ENCODE measurements around the gene TMEM123. TPM values are rescaled to one million over a fixed set of nuclear protein-coding genes. Genes with fewer than 3 reads are reported as not detected.

The TMEM123 gene
- total RNA-seq: 156 TPM

- no peaks in the 10 kb centered on the region for H3K27me3 ChIP-seq
- peak within 1 kb of the TSS; percentile 91 for H3K27ac ChIP-seq
- intact Hi-C loops (cut with DNase I): loop anchor here (5.0 kb wide), 1 partner anchor 105 kb away; the partner anchor contains the start of gene BIRC2
- H3K36me3 ChIP-seq: no peaks in the 10 kb centered on the region
- TF ChIP-seq POLR2AphosphoS5 (IDR thresholded peaks at IDR 0.05; ENCODE audit: insufficient read depth in 1 of 2, low read depth in 1 of 2): peak in 1 of 2 donors; percentile 76
- no peak for TF ChIP-seq CTCF (IDR thresholded peaks at IDR 0.05)
- TF ChIP-seq POLR2A (IDR thresholded peaks at IDR 0.05): peak in 1 of 2 donors; percentile 64
- DNase-seq (ENCODE audit: extremely low spot score in 2 of 2): no peak
- H3K9me3 ChIP-seq: no peaks in the 10 kb centered on the region
- peak within 1 kb of the TSS; percentile 94 for H3K4me3 ChIP-seq
- peaks cover 61% of the 10 kb centered on the region for H3K4me1 ChIP-seq
Measured at GRCh38 chr11:102452461-102453301, at the start of gene TMEM123. Gene TMEM123, minus strand, starts transcription at chr11:102452765. Its CDS starts 142 bp downstream, at chr11:102452623.

GRCh38 chr11:102500829-102501228 is 48.3 kb upstream of the TMEM123 start:
- H3K27ac ChIP-seq: no peak overlapping the region
- intact Hi-C loops (cut with DNase I): no loop called here
- TF ChIP-seq CTCF (IDR thresholded peaks at IDR 0.05) (no peak), POLR2AphosphoS5 (IDR thresholded peaks at IDR 0.05; ENCODE audit: insufficient read depth in 1 of 2, low read depth in 1 of 2) (no peak), POLR2A (IDR thresholded peaks at IDR 0.05) (no peak)
- no peak overlapping the region for H3K4me3 ChIP-seq
- no peaks in the 10 kb centered on the region for H3K27me3 ChIP-seq
- H3K9me3 ChIP-seq: no peaks in the 10 kb centered on the region
- no peak for DNase-seq (ENCODE audit: extremely low spot score in 2 of 2)
- H3K36me3 ChIP-seq: no peaks in the 10 kb centered on the region
- no peaks in the 10 kb centered on the region for H3K4me1 ChIP-seq

- Histone ChIP-seq H3K9me3 (no peaks in the 10 kb centered on the region), H3K4me1 (no peaks in the 10 kb centered on the region), H3K27me3 (no peaks in the 10 kb centered on the region), H3K36me3 (no peaks in the 10 kb centered on the region), H3K27ac (no peak overlapping the region), H3K4me3 (no peak overlapping the region)
- TF ChIP-seq POLR2AphosphoS5 (IDR thresholded peaks at IDR 0.05; ENCODE audit: insufficient read depth in 1 of 2, low read depth in 1 of 2) (no peak), CTCF (IDR thresholded peaks at IDR 0.05) (no peak), POLR2A (IDR thresholded peaks at IDR 0.05) (no peak)
- intact Hi-C loops (cut with DNase I): loop anchor here (5.0 kb wide), 1 partner anchor 158 kb away; no protein-coding TSS in a partner anchor
- DNase-seq (ENCODE audit: extremely low spot score in 2 of 2): no peak
Measured at GRCh38 chr11:102499931-102500330, 47.4 kb upstream of the TMEM123 start.

GRCh38 chr11:102499151-102499550 is 46.6 kb upstream of the TMEM123 start:
- Histone ChIP-seq H3K27me3 (no peaks in the 10 kb centered on the region), H3K27ac (no peak overlapping the region), H3K4me1 (no peaks in the 10 kb centered on the region), H3K4me3 (no peak overlapping the region), H3K36me3 (no peaks in the 10 kb centered on the region), H3K9me3 (no peaks in the 10 kb centered on the region)
- intact Hi-C loops (cut with DNase I): loop anchor here (5.0 kb wide), 1 partner anchor 157 kb away; no protein-coding TSS in a partner anchor
- DNase-seq (ENCODE audit: extremely low spot score in 2 of 2): no peak
- no peak for TF ChIP-seq CTCF (IDR thresholded peaks at IDR 0.05)
- TF ChIP-seq POLR2A (IDR thresholded peaks at IDR 0.05): no peak
- no peak for TF ChIP-seq POLR2AphosphoS5 (IDR thresholded peaks at IDR 0.05; ENCODE audit: insufficient read depth in 1 of 2, low read depth in 1 of 2)

- no peak for TF ChIP-seq POLR2AphosphoS5 (IDR thresholded peaks at IDR 0.05; ENCODE audit: insufficient read depth in 1 of 2, low read depth in 1 of 2)
- no peak for TF ChIP-seq POLR2A (IDR thresholded peaks at IDR 0.05)
- no peak for TF ChIP-seq CTCF (IDR thresholded peaks at IDR 0.05)
- intact Hi-C loops (cut with DNase I): loop anchor here (5.0 kb wide), 1 partner anchor 155 kb away; no protein-coding TSS in a partner anchor
- H3K4me1 ChIP-seq: no peaks in the 10 kb centered on the region
- no peak overlapping the region for H3K27ac ChIP-seq
- DNase-seq (ENCODE audit: extremely low spot score in 2 of 2): no peak
- no peaks in the 10 kb centered on the region for H3K27me3 ChIP-seq
- no peaks in the 10 kb centered on the region for H3K9me3 ChIP-seq
- no peaks in the 10 kb centered on the region for H3K36me3 ChIP-seq
- no peak overlapping the region for H3K4me3 ChIP-seq
Measured at GRCh38 chr11:102497061-102497460, 44.5 kb upstream of the TMEM123 start.
